GM18873 (cell line): ENCODE measurements around the gene HTR3D.
"Not testable (repeated sequence)": the region's sequence is repeated elsewhere in the genome, so short reads cannot be mapped to it uniquely, and the experiment has no call there.

Experiments
- ATAC-seq: cut with Tn5 transposase; IDR thresholded peaks from one replicate; pipeline ENCODE4 v1.9.1; 2021; ENCODE audit warnings: mild to moderate bottlenecking, moderate library complexity, moderate number of reproducible peaks; ENCODE audit not compliant: unreplicated experiment, low FRiP score

Gene HTR3D

DNA sequence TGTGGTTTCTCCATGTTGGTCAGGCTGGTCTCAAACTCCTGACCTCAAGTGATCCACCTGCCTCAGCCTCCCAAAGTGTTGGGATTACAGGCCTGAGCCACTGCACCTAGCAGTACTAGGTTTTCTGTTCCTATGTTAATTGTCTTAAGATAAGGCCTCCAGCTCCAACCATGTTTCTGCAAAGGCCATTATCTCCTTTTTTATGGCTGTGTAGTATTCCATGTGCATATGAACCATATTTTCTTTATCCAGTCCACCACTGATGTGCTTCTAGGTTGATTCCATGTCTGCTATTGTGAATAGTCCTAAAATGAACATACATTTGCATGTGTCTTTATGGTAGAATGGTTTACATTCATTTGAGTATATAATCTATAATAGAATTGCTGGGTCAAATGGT lies 31.1 kb downstream of the HTR3D start:
- no peak for ATAC-seq

DNA sequence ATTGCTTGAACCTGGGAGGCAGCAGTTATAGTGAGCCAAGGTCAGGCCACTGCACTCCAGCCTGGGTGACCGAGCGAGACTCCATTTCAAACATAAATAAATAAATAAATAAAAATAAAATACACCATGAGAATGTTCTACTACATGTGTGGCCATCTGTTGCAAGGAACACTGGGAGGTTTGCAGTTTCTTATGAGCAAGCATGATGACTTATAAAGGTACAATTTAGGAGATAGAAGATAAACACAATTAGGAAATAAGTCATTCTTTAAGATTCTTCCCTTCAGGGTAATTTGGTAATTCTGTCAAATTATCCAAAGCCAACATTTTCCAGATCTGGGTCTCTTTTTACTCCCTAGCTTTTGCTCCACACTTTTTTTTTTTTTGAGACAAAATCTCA lies 34.7 kb downstream of the HTR3D start:
- ATAC-seq = no peak

DNA sequence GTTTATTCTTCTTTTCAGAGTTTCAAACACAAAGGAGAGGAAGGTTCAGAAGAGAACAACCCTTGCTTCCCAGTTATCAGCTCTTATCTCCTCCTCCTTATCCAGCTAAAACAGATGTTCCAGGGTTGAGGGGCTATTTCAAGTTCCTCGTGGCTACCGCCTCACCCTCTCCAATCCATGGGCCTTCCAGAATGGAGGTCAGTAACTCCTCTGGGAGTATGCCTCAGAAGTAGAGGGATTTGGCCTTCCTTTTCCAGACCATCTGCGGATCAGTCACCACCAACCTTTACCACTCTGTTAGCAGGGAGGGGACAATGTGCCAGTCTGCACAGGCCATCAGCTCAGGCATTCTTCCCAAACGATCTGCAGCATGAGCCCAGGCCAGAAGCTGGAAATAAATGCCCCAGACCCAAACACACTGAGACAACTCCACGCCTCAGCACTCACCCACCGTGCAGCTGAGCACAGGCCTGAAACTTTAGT lies 36.1 kb downstream of the HTR3D start:
- ATAC-seq = no peak

DNA sequence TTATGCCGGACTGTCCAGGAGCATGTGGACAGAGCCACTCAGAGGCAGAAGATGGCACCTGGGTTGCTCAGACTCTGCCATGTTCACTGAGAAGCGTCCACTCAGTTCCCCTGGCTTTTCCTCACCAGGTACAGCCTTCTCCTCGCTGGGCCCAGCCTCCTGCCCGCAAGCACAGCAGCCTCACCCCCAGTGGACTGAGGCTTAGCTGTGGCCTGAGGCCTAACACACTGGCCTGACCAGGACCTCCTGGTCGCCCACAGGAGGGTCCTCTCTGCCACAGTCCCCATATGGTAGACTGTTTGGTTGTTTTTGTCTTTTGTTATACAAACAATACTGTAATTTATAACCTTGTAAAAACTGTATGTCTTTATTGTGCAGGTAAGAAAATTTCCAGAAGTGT lies 36.8 kb downstream of the HTR3D start:
- no peak for ATAC-seq

DNA sequence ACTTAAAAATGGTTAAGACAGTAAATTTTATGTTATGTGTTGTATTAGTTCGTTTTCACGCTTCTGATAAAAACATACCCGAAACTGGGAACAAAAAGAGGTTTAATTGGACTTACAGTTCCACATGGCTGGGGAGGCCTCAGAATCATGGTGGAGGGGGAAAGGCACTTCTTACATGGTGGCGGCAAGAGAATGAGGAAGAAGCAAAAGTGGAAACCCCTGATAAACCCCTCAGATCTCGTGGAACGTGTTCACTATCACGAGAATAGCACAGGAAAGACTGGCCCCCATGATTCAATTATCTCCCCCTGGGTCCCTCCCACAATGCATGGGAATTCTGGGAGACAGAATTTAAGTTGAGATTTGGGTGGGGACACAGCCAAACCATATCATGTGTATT lies 39.6 kb downstream of the HTR3D start:
- not testable (repeated sequence) for ATAC-seq

DNA sequence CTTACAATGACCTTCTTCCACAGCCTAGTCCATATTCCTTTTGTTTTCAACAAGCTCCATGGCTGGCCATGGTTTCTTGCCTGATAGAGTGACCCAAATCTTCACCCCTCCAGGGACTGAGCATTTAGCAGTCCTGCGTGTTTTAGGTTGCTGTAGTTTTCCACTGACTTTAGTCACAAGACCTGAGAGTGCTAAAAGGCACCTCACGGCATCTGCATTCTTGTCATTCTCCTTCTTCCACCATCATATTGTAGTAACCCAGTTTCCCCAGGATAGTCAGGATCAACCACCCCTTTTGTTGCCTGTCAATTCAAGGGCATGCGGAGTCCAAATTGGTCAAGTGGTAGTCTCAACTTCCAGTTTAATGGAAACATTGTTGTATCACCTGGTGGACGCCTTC lies 42.1 kb downstream of the HTR3D start:
- no peak for ATAC-seq

DNA sequence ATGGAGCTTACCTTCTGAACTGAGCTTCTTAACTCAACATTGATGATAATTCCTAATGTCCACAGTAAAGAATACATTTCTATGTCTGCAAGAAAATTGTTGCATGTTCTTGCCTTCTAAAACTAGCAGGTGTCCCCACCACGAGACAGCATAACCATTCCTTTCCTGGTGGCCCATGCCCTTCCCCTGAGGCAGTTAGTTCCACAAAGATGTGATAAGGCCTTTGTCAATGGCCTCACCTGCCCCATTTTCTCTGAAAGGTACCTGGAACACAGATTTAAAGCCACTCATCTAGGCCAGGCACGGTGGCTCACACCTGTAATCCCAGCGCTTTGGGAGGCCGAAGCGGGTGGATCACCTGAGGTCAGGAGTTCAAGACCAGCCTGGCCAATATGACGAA lies 44.4 kb downstream of the HTR3D start:
- no peak for ATAC-seq

DNA sequence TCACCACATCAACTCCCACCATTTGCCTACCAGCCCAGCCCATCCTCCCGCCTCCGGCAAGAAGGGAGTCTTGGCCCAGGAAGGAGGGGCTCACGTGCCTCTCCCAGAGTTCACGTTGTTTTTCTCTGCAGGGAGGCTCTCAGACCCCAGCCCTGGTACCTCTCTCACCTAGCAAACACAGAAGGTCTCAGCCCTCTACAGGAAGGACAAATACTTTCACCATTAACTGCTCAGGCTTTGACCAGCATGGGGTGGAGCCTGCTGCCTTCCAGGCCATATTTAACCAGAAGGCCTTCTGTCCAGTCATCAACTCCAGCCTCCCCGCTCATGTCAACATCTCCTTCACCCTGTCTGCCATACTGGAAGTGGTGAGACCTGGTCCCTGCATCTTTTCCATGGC lies 46.3 kb downstream of the HTR3D start:
- ATAC-seq = no peak

DNA sequence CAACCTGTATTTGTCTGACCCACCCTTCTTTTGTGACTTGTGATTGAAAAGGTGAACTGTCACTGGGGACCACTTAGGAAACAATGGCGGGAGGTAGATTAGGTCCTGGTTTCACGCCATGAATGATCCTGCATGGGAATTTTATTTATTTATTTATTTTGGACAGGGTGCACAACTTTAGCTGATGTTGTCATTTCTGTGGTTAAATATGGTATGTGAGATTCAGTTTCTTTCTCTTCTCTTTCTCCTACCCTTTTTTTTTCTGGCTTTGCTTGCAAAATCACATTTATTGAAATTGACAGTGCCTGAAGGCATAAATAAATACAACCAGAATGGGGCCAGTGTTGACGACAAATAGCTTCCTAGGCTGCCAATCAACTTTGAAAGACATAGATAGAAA lies 47.3 kb downstream of the HTR3D start:
- no peak for ATAC-seq

DNA sequence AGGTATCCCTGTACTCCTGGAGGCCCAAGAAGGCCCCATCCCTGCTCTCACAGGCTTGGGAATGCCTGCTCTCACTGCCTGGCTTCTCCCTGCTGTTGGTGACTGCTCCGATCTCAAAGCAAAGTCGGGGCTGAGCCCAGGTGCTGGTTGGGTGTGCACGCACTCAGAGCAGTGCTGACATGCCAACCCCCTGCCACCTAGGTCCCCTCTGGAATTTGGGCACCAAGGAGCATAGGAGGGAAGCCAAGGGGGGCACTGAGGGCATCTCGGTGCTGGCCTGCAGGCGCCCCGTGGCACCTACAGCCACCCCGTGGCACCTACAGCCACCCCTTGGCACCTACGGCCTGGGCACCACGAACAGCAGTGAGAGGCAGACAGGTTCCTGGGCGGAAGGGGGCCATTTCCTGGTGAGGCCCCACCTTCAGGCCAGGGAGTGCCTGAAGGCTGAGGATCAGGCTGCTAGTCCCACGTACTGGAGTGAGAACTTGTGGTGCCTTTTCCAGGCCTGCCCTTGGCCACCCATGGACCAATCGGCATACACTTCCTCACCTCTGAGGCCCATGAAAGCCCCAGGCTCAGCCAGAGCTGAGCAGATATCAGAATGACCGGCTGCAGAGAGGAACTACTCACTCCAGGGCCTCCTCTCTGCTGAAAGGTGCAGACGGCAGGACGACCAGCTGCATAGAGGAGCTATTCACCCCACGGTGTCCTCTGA lies 49.7 kb downstream of the HTR3D start:
- ATAC-seq = no peak

DNA sequence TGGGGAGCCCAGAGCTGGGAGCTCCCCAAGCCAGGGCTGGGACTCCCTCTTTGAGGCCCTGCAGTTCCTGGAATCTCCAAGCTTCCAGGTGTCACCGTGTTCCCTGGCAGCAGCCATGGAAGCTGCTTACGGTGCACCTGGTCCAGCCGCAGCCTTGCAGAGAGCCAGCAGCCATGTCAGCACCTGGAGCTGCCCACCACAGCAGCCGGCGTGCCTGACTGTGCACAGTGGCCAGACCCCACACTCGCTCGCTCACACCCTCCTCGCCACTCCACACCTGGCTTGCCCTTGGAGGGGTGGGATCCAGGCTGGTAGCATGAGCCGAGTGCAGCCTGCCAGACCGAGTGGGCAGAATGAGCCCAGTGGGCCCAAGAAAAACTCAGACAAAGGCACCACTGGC lies 50.5 kb downstream of the HTR3D start:
- ATAC-seq = no peak

DNA sequence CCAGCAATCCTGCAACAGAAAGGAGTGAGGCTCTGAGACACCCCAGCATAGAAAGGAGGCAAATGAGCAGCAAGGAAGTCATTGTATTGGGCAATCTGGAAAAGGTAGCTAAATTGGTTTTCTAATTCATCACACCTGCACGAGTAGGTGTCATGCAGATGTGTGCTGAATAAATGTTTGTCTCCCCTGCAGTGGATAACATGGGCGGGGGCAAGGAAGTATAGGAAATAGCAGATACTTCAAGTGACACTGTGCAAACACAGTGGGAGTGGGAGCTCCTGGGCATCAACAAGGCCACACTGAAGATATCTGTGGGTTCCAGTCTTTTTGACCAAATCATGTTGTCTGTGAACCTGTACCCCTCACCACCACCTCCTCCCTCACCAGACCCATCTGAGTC lies 50.9 kb downstream of the HTR3D start:
- no peak for ATAC-seq

DNA sequence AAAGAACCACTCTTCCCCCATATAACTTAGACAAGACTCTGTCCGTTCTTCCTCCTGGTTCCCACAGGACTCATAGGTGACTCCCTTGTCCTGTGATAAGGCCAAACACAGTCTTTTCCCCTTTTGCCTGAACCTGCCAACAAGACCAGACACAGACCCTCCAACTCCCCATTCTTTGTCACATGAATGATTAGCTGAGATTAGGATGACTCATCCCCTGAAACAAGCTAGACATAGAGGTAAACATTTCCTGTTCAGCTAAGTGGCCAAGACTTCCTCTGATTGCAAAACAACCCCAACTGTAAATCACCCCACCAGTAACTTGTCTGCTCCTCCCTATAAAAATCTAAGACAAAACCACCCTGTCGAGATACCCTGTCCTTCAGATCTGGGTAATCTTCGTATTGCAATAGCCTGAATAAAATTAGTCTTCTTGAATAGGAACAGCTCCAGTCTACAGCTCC lies 53.9 kb downstream of the HTR3D start:
- ATAC-seq = no peak
